Ovary (tissue), 10 donors: ENCODE data around the gene GUCA1A. TPM values are rescaled to one million over a fixed set of nuclear protein-coding genes. Genes with fewer than 3 reads are reported as not detected.

Source experiments
- DNase-seq, 5 donors: peaks; one replicate each; pipeline ENCODE4 v3.0.0-alpha.2; 2019 to 2020
- H3K27ac ChIP-seq, 2 donors: fragments of 200-600 bp; one replicate each; pipeline versions ENCODE4 v1.5.1 to v1.8.0; 2019 to 2022
- H3K27me3 ChIP-seq: fragments of 200-600 bp; one replicate; pipeline ENCODE4 v1.8.0; 2022
- H3K36me3 ChIP-seq: fragments of 200-600 bp; sonication (generic); one replicate; pipeline ENCODE4 v1.5.1; 2019
- H3K4me1 ChIP-seq: one replicate; pipeline ENCODE4 v1.8.1; 2013; ENCODE audit warnings: mild to moderate bottlenecking, moderate library complexity; ENCODE audit not compliant: insufficient read depth
- H3K4me3 ChIP-seq: fragments of 200-600 bp; sonication (generic); one replicate; pipeline ENCODE4 v1.5.1; 2017
- H3K9me3 ChIP-seq, 2 donors: fragments of 200-600 bp in 1 of 2; sonication (generic) in 1 of 2; one replicate each; pipeline versions ENCODE4 v1.5.1 to v1.8.1; 2013 to 2019; ENCODE audit warnings: mild to moderate bottlenecking in 1 of 2, moderate library complexity in 1 of 2
- EP300 ChIP-seq: sonication (generic); formaldehyde crosslinking; IDR thresholded peaks from one replicate; pipeline ENCODE4 v1.6.1; 2017; ENCODE audit warnings: antibody characterized with exemption
- POLR2A ChIP-seq: fragments of 450-650 bp; IDR thresholded peaks from one replicate; pipeline ENCODE4 v1.6.1; 2017; ENCODE audit warnings: antibody characterized with exemption, mild to moderate bottlenecking, moderate library complexity
- WGBS, 3 donors: extraction: QIAGEN DNeasy Blood & Tissue Kit in 1 of 3; methylation state at CpG; one replicate each; pipeline versions ENCODE4 v1.1.5 to v1.1.7; 2013 to 2017; 5-methylcytosine and 5-hydroxymethylcytosine counted together
- intact Hi-C, 4 donors: fragments of 100-400 bp; cut with DNase I; formaldehyde crosslinking; loops; one replicate each; pipeline versions ENCODE4 v1.11.0 to v1.15.1; 2022 to 2023
- long read RNA-seq, 3 donors: library from polyadenylated mRNA in 2 of 3; unstranded in 2 of 3; transcript quantifications; one replicate each; pipeline ENCODE4 v2.0.0 and lab custom pipeline, GENCODE V29; 2021 to 2026
- polyA plus RNA-seq, 2 donors: library from polyadenylated mRNA; stranded (reverse); fragments of 200-250 nt in 1 of 2; fragments of 350-450 nt in 1 of 2; fragmentation: Illumina TruSeq in 1 of 2; extraction: RNeasy Lipid Tissue Mini Kit (QIAGEN cat#74804) in 1 of 2; gene quantifications; one replicate each; pipeline ENCODE4 v1.2.3, GENCODE V29; 2013 to 2014
- total RNA-seq, 7 donors: library from RNA; depleted of rRNA in 2 of 7; stranded (reverse); fragments of >200 nt in 2 of 7; fragmentation: NEBNext Ultra II Directional in 3 of 7; extraction: Animal tissue kit (Norgen Biotek cat#: 25700) in 3 of 7; gene quantifications; one replicate each; pipeline versions ENCODE4 v1.1.0 to v1.2.4, GENCODE V29; 2016 to 2023
- TF ChIP-seq, protein P1 (sequence below), 3 donors: fragments of 450-650 bp in 2 of 3; fragments of 200-600 bp in 1 of 3; IDR thresholded peaks; one replicate each; pipeline versions ENCODE4 v1.5.1 to v1.8.0; 2016 to 2022; ENCODE audit warnings: antibody characterized with exemption in 3 of 3, mild to moderate bottlenecking in 1 of 3
- donor health status: DM: no; HTN: no; CAD: no; lungs with moderate emphysema.
- donor health status: DM: no; HTN: no; CAD: no.
- donor health status: Bipolar disorder and iron deficiency.
- donor health status: DM: yes; HTN: yes; CAD: no.
- donor health status: DM: no; HTN: no; CAD: no.
- donor health status: DM: yes; HTN: yes; CAD: no.

GUCA1A gene
- total RNA-seq (not detected), polyA plus RNA-seq (under 1 TPM in 1 of 2 donors, not detected in 1; 0.06 TPM)
- long read RNA-seq, donor 1, result 0 reads
- long read RNA-seq, donor 2, result 0 reads
- long read RNA-seq, donor 3, result 0 reads

DNA sequence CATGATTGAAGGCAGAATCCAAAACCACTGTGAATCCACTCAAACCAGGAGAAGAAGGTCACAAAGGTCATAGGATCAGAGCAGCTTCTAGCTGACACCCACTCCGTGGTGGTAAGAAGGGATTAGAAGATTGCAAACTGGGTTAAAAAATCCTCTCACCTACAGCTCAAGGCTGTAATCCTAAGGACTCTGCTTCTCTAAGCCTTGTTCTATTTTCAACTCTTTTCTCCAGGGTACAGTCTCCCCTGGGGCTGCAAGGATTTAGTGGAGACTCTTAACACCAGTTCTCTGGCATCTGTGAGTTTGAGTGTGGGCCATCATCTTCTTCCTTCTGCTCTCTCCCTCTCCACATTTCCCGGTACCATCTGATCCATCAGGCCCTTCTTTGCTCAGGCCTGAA, at the start of gene GUCA1A:
Gene GUCA1A (plus strand): TSS at position 264 of the 400 bp plus-strand sequence. CDS start 250 bp downstream, outside the sequence.
- intact Hi-C loops, result no loop called here
- no peak for DNase-seq
- no peak for TF ChIP-seq POLR2A
- TF ChIP-seq, protein P1, sequence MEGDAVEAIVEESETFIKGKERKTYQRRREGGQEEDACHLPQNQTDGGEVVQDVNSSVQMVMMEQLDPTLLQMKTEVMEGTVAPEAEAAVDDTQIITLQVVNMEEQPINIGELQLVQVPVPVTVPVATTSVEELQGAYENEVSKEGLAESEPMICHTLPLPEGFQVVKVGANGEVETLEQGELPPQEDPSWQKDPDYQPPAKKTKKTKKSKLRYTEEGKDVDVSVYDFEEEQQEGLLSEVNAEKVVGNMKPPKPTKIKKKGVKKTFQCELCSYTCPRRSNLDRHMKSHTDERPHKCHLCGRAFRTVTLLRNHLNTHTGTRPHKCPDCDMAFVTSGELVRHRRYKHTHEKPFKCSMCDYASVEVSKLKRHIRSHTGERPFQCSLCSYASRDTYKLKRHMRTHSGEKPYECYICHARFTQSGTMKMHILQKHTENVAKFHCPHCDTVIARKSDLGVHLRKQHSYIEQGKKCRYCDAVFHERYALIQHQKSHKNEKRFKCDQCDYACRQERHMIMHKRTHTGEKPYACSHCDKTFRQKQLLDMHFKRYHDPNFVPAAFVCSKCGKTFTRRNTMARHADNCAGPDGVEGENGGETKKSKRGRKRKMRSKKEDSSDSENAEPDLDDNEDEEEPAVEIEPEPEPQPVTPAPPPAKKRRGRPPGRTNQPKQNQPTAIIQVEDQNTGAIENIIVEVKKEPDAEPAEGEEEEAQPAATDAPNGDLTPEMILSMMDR (IDR thresholded peaks at IDR 0.05), result no peak
- no peak for TF ChIP-seq EP300
- no peak within 1 kb of the TSS for H3K27ac ChIP-seq
- no peaks in the 10 kb centered on the region for H3K9me3 ChIP-seq
- no peak within 1 kb of the TSS for H3K4me3 ChIP-seq
- H3K27me3 ChIP-seq, result no peaks in the 10 kb centered on the region
- no peaks in the 10 kb centered on the region for H3K36me3 ChIP-seq
- no peaks in the 10 kb centered on the region for H3K4me1 ChIP-seq
- WGBS, 3 donors, result 83 to 88% (median 86%) methylated on average over 2 of the region's 2 CpGs

DNA sequence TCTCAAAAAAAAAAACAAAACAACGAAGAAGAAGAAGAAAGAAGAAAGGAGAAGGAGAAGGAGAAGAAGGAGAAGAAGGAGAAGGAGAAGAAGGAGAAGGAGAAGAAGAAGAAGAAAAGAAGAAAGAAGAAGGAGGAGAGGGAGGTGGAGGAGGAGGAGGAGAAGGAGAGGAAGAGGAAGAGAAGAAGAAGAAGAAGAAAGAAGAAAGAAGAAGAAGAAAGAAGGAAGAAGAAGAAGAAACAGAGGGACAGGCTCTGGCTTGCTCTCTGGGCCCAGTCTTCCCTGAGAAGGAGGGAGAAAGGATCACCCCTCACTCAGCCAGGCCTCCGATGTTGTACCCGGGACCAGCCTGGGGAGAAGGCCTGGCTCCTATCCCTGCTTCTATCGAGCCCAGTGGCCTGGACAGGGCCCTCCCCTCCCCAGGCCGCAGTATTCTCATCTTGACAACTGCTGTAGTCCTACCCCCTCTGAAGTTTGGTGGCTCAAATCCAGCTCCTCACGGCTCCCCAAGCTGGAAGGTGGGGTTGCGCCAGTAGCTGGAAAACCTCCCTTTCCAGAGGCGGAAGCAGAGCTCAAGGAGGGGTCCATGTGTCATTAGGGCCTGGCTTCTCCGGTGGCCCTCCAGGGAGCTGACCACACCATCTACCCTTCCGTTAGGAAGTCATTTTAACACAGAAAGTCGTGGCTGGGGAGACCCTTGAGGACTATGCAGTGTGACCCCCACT, 49.6 kb upstream of the GUCA1A start:
- no peak for DNase-seq
- Histone ChIP-seq H3K27me3 (no peaks in the 10 kb centered on the region), H3K4me1 (no peaks in the 10 kb centered on the region), H3K4me3 (no peak overlapping the region), H3K36me3 (no peaks in the 10 kb centered on the region), H3K9me3 (no peaks in the 10 kb centered on the region), H3K27ac (no peak overlapping the region)
- no peak for TF ChIP-seq POLR2A
- no peak for TF ChIP-seq EP300
- TF ChIP-seq, protein P1 (IDR thresholded peaks at IDR 0.05), result no peak
- 76 to 81% (median 78%) methylated on average over 11 of the region's 11 CpGs for WGBS, 3 donors
- intact Hi-C loops, result no loop called here

DNA sequence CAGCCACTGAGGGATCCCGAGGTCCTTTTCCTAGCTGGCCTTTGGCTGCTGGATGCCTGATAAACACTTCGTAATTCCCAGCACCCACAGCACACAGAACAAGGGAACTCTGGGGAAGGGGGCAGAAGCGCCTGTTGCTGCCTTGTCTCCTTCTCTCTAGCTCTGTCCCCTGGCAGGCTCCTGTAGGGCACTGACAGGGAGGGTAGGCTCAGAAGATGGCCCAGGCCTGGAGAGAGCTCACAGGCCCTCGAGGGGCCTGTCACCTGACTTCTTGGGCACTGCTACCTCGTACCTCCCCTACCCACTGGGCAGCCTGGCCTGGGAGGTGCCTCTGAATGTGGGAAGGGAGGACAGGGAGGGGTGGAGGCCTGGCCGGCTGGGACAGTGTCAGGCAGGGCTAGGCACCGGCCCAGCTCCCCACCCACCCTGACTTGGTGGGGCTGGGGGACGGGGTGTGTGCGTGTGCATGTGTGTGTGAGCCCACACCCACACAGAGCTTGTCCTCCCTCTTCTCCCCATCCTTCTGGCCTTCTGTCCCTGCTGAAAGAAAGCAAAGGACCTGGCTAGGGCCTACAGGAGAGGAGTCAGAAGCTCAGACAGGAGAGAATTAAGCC, 48.8 kb upstream of the GUCA1A start:
- 78 to 84% (median 79%) methylated on average over 8 to 9 of the region's 9 CpGs for WGBS, 3 donors
- no peaks in the 10 kb centered on the region for H3K27me3 ChIP-seq
- no peak overlapping the region for H3K4me3 ChIP-seq
- no peaks in the 10 kb centered on the region for H3K4me1 ChIP-seq
- no peak for TF ChIP-seq EP300
- TF ChIP-seq, protein P1 (IDR thresholded peaks at IDR 0.05), result no peak
- TF ChIP-seq POLR2A, result no peak
- intact Hi-C loops, result no loop called here
- no peaks in the 10 kb centered on the region for H3K36me3 ChIP-seq
- no peak overlapping the region for H3K27ac ChIP-seq
- no peaks in the 10 kb centered on the region for H3K9me3 ChIP-seq
- DNase-seq, result no peak

DNA sequence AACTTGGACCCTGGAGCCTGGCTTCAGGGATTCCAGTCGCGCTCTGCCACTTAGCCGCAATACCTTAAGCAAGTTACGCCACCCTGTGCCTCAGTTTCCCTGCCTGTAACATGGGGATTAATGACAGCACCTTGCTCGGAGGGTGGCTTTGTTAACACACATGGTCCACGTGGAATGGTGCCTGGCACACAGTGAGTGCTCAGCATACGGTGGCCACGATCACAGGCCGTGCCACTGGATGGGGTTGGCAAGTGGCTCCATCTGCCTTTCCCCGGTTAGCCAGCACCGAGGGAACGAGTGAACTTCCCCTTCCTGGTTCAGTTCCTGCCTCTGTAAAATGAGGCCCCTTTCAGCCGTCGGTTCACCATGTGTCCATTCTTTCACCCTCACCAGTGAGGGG, 47.9 kb upstream of the GUCA1A start:
- no peak for DNase-seq
- H3K27me3 ChIP-seq, result no peaks in the 10 kb centered on the region
- H3K4me3 ChIP-seq, result no peak overlapping the region
- H3K36me3 ChIP-seq, result no peaks in the 10 kb centered on the region
- intact Hi-C loops, result no loop called here
- H3K4me1 ChIP-seq, result no peaks in the 10 kb centered on the region
- WGBS, 3 donors, result 86 to 89% (median 87%) methylated on average over 14 of the region's 14 CpGs
- TF ChIP-seq POLR2A (no peak), EP300 (no peak)
- TF ChIP-seq, protein P1 (IDR thresholded peaks at IDR 0.05), result no peak
- H3K27ac ChIP-seq, result no peak overlapping the region
- no peaks in the 10 kb centered on the region for H3K9me3 ChIP-seq
